MG63 (cell line): ENCODE data around the gene EIF4B. TPM values are rescaled to one million over a fixed set of nuclear protein-coding genes. Genes with fewer than 3 reads are reported as not detected.

Source experiments
- DNase-seq: peaks from one replicate; pipeline ENCODE4 v3.0.0-alpha.2; 2020
- H3K27me3 ChIP-seq: fragments of 250-450 bp; sonication (Bioruptor Pico); 2 replicates; pipeline ENCODE4 v1.5.1; 2020; ENCODE audit warnings: mild to moderate bottlenecking, moderate library complexity
- H3K36me3 ChIP-seq: fragments of 250-450 bp; sonication (Bioruptor Pico); 2 replicates; pipeline ENCODE4 v1.5.1; 2020; ENCODE audit warnings: mild to moderate bottlenecking, moderate library complexity
- H3K4me3 ChIP-seq: fragments of 250-450 bp; sonication (Bioruptor Pico); 2 replicates; pipeline ENCODE4 v1.5.1; 2020; ENCODE audit warnings: mild to moderate bottlenecking, moderate library complexity
- H3K9me3 ChIP-seq: fragments of 250-450 bp; sonication (Bioruptor Pico); 2 replicates; pipeline ENCODE4 v1.5.1; 2020; ENCODE audit warnings: mild to moderate bottlenecking, moderate library complexity
- total RNA-seq: library from RNA; depleted of rRNA; stranded (reverse); fragments of >200 nt; shearing (Covaris generic); gene quantifications from 2 replicates; pipeline ENCODE4 v1.2.3, GENCODE V29; 2014; ENCODE audit warnings: low replicate concordance

The EIF4B gene
- total RNA-seq, 1 experiment from 2014 or later = 684 TPM

DNA sequence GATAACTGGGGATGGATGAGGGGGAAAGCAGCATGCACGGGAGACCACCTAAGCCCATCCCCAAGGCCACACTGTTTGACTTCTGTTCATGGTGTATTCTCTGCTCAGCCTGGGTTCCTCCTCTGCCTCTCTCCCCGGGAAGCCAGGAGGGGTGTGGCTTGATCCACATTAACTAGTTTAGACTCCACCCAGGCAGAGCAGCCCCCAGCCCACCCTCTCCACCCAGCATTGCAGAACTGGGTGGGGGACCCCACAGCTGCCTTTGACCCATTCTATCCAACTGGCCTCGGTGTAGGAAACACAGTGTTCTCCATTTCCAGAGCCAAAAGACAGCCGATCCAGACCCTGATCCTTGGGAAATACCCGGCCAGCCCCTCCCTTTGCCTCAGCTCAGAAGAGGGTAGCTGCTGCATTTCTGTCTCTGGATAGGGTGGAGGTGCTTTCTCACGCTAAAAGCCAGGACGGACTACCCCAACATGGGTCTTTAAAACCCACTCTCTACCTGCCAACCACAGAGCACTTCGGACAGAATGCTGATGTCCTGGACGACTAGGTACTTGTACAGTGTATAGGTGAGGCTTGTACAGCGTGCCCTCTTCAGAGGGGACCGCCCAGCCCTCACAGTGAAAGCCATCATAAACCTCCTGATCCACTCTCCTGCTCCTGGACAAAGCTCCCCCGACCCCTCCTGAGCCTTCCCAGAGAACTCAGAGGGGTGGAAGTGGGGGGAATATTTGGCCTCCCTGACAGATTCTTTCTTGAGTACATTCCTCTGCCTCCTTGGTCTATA is 63.6 kb downstream of the EIF4B start:
- Histone ChIP-seq H3K9me3 (no peaks in the 10 kb centered on the region), H3K36me3 (peaks cover 17% of the 10 kb centered on the region), H3K27me3 (no peaks in the 10 kb centered on the region), H3K4me3 (no peak overlapping the region)
- DNase-seq = no peak

DNA sequence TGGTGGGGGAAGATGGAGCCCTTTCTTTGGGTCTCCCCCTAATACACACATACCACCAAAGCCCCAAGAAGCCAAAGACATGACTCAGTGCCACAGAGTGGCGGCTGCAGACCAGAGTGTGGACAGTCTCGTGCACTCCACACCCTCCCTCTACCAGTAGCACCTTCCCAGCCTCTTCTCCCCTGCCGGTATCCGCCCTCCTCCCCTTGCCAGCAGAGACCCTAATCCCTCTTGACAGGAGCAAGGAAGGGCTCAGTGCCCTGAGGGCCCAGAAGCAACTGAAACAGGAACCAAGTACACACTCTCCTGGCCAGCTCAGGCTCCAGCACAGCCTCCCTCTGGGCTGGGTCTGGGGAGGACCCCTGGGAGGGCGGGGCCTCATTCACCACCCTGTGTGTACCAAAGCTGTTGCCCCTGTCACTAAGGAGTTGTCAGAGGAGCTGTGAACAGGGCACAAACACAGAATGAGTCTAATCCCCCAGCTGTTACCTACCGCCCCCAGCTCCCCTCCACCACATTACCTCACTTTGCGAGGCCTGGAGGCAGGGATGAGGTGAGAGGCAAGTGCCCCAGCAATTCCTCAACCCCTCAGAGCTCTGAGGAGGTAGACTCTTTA is 64.7 kb downstream of the EIF4B start:
- H3K9me3 ChIP-seq = no peaks in the 10 kb centered on the region
- peaks cover 11% of the 10 kb centered on the region for H3K36me3 ChIP-seq
- H3K27me3 ChIP-seq = no peaks in the 10 kb centered on the region
- H3K4me3 ChIP-seq = no peak overlapping the region
- DNase-seq = no peak

DNA sequence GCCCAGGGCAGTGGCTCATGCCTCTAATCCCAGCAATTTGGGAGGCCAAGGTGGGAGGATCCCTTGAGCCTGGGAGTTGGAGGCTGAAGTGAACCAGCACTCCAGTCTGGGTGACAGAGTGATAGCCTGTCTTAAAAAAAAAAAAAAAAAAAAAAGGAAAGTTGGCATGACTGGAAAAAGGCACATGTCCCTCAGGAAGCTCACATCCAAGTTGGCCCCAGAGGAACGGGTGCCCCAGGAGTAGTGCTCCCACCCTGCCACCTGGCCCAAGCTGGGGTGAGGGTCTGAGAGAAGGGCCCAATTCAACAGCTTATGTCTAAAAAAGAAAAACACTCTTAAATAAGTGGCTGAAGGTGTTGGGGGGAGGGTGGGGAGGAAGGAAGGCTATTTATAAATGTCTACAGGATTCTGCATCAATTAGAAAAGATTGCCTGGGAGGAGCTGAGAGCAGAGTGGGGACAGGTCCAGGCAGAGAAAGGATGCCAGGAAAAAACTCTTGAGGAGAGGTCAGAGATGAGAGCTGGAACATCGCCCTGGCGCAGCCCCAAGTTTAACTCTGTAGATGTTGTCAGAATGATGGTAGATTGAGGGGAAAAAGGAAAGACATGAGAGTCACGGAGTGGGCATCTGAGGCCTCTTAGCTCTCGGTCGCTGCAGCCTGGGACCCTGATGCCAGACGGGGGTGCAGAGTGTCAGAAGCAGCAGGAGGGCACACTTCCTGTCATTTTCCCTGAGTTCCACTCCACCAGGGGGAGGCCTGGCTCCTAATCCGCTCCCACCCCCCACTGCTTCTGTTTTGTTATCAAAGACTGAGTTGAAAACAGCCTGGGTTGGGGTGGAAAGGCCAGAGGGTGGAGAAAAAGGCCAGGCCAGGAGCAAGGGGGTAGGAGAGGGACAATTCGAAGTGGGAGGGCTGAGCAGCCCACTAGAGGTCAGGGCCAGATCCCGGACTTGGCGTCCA is 65.6 kb downstream of the EIF4B start:
- Histone ChIP-seq H3K36me3 (peaks cover 10% of the 10 kb centered on the region), H3K4me3 (no peak overlapping the region), H3K27me3 (no peaks in the 10 kb centered on the region), H3K9me3 (no peaks in the 10 kb centered on the region)
- peak; percentile 57 for DNase-seq

DNA sequence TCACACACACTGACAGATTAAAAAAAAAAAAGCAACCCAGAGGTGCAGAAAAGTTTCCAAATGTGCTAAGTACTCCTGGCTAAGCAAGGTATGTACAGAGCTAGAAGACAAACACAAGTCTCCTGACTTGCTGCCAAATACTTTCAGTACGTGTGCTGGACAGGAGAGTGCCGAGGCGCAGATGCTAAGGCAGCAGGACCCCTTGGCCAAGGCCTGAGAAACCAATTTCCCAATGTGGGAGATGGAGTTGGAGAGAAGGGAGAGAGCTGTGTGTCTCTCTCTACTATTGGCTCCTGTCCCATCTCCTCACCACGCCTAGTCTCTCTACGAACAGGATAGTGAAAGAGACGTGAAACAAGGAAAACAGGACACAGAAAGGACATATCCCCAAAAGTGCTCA is 67.6 kb downstream of the EIF4B start:
- Histone ChIP-seq H3K4me3 (no peak overlapping the region), H3K36me3 (peaks cover 14% of the 10 kb centered on the region), H3K9me3 (no peaks in the 10 kb centered on the region), H3K27me3 (no peaks in the 10 kb centered on the region)
- no peak for DNase-seq

DNA sequence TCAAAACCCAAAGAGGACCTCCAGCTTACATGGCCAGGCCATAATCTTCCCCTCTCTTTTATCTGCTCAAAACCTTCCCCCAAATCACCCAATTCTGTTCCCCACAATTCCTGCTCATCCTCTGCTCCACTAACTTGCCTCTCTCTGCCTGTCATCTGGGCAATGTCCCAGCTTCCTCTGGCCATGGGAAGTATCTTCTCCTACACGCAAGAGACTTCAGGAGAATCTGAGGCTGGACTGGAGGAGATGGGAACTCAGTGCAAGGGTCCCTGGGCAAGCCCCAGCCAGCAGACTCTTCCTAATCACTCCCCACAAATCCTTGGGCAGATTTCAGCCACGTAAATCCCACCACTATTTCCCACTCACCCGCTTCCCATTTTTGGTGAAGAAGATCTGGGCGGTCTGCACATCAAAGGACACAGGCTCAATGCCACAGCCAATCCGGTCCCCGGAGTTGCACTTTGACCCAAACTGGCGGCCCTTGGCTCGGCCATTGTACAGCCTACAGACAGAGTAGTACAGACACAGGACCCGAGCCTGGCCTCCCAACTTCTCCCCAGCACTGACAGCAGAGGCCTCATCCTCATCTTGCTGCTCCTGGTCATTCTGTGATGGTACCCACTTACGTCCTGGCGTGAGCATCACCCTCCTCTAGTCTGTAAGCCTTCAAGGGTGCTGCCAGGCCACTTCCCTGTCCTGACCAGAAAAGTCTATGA is 68.2 kb downstream of the EIF4B start:
- DNase-seq = no peak

DNA sequence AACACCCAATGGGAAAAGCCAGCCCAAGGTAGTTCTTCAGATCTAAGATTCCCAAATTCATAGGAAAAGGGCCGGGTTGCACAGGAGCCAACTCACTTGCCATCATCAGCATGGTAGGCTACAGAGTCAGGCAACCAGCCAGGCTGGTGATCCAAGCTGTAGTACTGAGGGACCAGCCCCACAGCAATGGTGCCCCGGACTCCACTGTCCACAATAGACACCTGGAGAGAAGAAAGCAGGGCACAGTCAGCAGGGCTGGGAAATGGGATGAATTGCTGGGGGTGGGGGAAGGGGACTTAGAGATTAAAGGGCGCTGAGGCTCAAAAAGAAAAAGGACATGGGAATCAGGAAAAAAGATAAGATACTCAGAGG is 68.7 kb downstream of the EIF4B start:
- H3K4me3 ChIP-seq = no peak overlapping the region
- no peak for DNase-seq
- peaks cover 14% of the 10 kb centered on the region for H3K36me3 ChIP-seq
- no peaks in the 10 kb centered on the region for H3K9me3 ChIP-seq
- no peaks in the 10 kb centered on the region for H3K27me3 ChIP-seq

More for the DNA sequence above, 68.2 kb downstream of the EIF4B start:
- H3K36me3 ChIP-seq = peaks cover 14% of the 10 kb centered on the region
- H3K9me3 ChIP-seq = no peaks in the 10 kb centered on the region
- no peaks in the 10 kb centered on the region for H3K27me3 ChIP-seq
- H3K4me3 ChIP-seq = no peak overlapping the region

DNA sequence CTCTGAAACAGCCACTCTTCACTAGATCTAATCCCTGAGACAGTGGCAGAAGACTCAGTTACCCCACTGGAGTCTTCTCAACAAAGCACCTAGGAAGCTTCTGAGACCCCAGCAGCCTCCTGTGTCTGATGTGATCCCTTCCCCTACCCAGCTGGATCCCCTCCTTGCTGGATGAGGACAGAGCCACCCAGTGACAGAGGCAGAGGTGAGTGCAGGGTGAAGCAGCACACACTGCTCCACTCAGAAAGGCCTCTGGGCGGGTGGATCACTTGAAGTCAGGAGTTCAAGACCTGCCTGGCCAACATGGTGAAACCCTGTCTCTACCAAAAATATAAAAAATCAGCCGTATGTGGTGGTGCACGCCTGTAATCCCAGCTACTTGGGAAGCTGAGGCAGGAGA is 70.2 kb downstream of the EIF4B start:
- H3K27me3 ChIP-seq = no peaks in the 10 kb centered on the region
- H3K36me3 ChIP-seq = peaks cover 8% of the 10 kb centered on the region
- no peak for DNase-seq
- H3K9me3 ChIP-seq = no peaks in the 10 kb centered on the region
- H3K4me3 ChIP-seq = no peak overlapping the region

DNA sequence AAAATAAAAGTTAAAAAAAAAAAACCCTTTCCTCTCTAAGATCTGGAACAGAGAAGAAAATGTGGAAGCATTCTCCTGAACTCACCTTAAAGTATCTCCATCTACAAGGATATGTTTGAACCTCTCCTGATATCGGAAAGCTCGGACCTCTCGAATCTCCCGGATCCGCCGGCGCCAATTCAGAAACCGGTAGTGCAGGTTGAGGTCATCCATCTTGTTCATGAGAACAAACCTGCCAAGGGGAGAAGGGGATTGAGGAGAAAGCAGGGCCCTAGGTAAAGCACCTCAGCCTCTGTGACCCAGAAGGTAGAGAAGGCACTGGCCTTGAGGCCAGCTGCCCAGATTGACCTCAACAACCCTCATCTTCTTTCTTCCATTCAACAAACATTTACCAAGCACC is 70.8 kb downstream of the EIF4B start:
- no peak overlapping the region for H3K4me3 ChIP-seq
- H3K9me3 ChIP-seq = no peaks in the 10 kb centered on the region

DNA sequence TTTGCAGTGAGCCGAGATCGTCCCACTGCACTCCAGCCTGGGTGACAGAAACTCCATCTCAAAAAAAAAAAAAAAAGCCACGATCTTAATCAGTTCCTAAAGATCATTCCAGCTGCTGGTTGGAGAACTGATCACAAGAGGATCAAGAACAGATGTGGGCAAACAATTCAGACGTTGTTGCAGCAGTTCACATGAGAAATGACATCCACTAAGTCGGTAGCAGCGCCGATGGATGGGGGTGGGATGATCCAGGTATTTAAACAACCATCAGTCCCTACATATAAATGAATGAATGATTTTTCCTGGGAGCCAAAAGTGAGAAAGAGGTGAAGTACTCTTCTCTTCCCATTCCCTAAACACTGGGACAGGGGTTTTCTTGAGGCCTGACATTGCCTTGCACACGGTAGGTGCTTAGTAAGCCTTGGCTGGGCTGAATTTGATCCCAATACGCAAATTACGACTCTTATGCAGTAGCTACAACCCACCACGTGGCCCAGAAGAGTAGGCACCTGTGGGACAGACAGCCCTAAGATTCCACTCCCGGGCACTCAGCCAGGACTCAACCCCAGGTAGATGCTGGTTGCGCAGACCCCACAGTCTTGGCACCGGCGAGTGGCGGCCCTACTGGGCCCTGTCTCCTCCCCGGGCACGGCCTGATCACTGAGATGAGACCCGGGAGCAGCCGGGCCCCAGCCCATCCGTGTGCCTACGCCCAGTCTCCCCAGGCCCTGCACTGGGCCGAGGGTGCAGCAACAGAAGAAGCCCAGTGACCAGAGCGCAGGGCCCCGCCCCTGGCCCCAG is 72.4 kb downstream of the EIF4B start:
- H3K27me3 ChIP-seq = no peaks in the 10 kb centered on the region
- H3K36me3 ChIP-seq = peaks cover 8% of the 10 kb centered on the region
- H3K4me3 ChIP-seq = peak overlapping the region; percentile 65
- DNase-seq = no peak
- 0 out of 2 replicates have a peak, but pooled peaks cover 2% of the 10 kb centered on the region for H3K9me3 ChIP-seq

More for the DNA sequence above, 70.8 kb downstream of the EIF4B start:
- Histone ChIP-seq H3K36me3 (peaks cover 8% of the 10 kb centered on the region), H3K27me3 (no peaks in the 10 kb centered on the region)
- DNase-seq = no peak

DNA sequence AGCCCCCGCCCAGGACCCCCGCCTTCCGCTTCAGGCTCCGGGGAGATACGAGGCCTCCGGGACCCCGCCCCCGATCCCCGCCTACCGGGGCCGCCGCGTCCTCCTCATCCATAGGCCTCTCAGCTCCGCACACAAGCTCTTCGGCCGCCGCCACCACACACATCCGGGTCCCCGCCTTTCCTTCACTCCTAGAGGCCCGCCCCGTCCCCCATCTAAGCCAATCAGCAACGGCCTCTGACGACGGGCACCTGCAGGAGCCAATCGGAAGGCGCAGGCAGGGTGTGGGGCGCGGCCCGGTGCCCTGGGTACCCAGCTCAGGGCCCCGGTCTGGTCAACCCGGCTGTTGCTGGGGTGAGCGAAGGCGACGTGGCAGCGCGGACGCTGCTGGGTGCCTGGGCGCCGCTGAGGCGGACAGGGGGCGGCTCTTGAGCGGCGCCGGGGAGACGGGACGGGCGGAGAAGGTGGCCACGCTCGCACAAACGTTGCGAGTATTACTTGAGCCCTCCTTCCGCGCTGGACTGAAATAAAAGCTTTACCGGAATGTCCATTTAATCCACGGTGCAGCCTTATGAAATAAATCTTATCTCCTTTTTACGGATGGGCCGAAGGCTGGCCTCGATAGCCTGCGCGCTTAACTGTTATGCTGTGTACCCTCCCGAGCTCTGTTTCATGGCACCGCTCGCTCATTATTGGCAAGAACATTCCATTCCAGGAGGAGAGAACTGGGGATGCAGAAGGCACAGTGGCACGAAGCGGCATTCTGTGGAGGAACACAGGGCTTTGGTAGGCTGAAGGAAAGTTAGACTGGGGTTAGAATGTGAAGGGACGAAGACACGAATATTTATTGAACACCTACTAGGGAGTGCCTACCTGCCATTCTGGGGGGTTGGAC is 73.2 kb downstream of the EIF4B start, which contains the start of gene SPRYD3:
Gene SPRYD3 (minus strand): TSS at position 165 of the 892 bp plus-strand sequence. CDS start 57 bp downstream, at position 108.
- DNase-seq = peak; percentile 99
- Histone ChIP-seq H3K36me3 (peaks cover 8% of the 10 kb centered on the region), H3K4me3 (peak within 1 kb of the TSS; percentile 65), H3K27me3 (no peaks in the 10 kb centered on the region), H3K9me3 (peaks cover 2% of the 10 kb centered on the region; the same call in 1 of the 2 replicates)

DNA sequence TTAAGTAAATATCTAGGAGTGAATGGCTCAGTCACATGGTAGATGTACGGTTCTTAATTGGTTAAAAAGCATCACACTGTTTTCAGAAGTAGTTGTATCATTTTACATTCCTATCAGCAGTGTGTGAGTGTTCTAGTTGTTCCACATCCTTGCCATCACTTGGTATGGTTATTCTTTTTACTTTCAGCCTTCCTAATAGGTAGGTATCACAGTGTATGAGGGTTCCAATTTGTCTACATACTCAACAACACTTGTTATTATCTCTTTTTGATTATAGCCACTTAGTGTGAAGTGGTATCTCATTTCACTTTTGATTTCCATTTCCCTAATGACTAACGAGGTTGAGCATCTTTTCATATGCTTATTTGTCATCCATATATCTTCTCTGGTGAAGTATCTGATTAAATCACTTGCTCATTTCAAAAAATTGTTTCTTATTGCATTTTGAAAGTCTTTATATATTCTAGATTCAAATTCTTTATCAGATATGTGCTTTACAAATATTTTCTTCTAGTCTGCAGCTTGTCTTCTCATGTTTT is 76.5 kb downstream of the EIF4B start:
- H3K27me3 ChIP-seq = no peaks in the 10 kb centered on the region
- no peaks in the 10 kb centered on the region for H3K36me3 ChIP-seq
- H3K9me3 ChIP-seq = peaks cover 2% of the 10 kb centered on the region; the same call in 1 of the 2 replicates
- H3K4me3 ChIP-seq = no peak overlapping the region
- DNase-seq = no peak

DNA sequence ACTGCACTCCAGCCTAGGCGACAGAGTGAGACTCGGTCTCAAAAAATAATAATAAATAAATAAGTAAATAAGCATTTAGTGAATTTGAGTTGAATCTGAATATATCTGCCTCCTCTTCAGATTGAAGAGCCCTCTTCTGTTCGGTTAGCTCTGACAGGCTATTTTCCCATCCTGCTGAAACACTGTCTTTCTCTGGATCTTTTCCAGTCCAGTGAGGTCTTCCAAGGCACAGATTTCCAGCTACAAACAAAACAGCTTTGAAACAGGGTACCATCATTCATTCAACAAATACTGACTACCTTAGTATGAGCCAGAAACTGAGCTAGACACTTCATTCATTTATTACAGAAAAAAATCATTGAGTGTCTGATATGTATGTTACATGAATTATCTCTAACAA is 80.1 kb downstream of the EIF4B start:
- no peaks in the 10 kb centered on the region for H3K36me3 ChIP-seq

DNA sequence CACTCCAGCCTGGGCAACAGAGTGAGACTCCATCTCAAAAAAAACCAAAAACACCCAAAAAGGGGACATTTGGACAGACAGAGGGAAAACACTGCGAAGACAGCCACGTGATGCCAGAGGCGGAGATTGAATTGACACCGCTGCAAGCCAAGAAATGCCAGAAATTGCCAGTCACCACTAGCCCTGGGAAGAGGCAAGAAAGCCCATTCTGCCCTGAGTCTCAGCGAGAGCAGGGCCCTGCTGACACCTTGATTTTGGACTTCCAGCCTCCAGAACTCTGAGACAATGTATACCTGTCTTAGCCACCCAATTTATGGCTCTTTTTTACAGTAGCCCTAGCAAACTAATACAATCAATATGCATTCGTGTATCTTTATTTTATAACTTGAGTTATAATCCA is 83.8 kb downstream of the EIF4B start:
- Histone ChIP-seq H3K4me3 (no peak overlapping the region), H3K36me3 (no peaks in the 10 kb centered on the region), H3K9me3 (no peaks in the 10 kb centered on the region), H3K27me3 (no peaks in the 10 kb centered on the region)
- DNase-seq = no peak

More for the DNA sequence above, 80.1 kb downstream of the EIF4B start:
- peaks cover 2% of the 10 kb centered on the region; the same call in 1 of the 2 replicates for H3K9me3 ChIP-seq
- H3K4me3 ChIP-seq = no peak overlapping the region
- DNase-seq = no peak
- no peaks in the 10 kb centered on the region for H3K27me3 ChIP-seq

DNA sequence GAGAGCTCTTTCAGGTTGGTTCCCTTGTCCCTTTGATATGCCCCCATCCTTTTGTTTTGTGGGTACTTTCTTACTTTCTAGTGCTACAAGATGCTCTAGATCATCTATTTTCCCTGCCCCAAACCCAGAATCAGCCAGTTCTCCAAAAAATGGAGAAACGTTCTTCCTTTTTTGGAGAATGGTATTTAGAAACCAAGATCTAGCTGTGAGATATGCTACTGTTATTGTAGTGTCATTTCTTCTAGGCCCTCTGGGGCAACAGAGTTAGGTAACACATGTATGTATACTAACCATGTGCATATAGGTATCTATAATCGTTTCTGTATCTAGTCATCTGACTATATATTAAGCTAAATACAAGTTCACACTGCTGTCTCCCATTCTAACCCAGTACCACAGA is 84.3 kb downstream of the EIF4B start:
- Histone ChIP-seq H3K4me3 (no peak overlapping the region), H3K9me3 (no peaks in the 10 kb centered on the region), H3K27me3 (no peaks in the 10 kb centered on the region), H3K36me3 (no peaks in the 10 kb centered on the region)
- DNase-seq = no peak
